T-helper 9 cell (primary cell): ENCODE results near the gene GLDC.

Experiments used
- DNase-seq: peaks from one replicate; pipeline ENCODE4 v3.0.0-alpha.2; 2020

GLDC gene

DNA sequence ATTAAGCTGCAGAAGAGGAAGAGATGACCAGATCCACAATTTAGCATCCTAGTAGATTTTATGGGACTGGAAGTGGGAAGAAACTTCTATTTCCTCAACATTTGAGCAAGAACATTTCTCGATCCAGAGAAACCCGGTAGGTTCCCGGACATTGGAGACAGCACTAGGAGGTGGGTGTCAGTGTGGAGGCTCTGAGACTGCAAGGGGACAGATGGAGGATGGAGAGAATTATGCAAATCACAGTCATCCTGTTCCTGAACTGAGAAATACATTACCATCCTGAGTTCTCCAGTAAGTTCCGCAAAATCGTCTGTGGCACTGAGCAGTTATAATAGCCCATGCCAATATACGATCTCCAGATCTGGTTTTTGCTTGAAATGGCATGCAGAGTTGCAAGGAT, 25.6 kb downstream of the GLDC start:
- DNase-seq: no peak

DNA sequence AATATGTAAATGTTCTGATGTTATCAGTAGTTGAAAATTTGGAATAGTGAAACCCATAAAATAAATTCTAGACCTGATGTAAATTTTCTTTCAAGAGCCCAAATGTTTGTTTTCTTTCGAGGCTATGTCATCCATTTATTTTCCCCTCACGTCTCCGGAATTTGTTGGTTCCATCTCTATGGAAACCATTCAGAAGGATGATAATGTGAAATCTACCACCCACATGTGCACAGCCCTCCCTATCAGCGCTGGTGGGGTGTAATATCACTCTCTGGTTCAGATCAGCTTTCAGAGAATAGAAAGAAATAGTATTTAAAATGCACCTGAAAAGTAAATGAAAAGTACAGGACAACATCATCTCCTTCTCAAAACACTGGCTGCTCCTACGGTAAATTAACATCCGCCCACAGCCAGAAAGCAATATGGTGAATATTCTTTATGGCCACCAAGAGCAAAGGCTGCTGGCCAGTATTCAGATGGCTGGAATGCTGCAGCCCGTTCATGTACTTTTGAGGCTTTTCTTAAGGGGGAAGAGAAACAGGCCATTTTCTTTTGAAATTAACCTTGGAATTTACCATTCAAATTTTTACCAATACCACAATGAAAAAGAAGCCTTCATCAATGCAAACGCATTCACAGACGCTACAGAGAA, 28.5 kb downstream of the GLDC start:
- no peak for DNase-seq

DNA sequence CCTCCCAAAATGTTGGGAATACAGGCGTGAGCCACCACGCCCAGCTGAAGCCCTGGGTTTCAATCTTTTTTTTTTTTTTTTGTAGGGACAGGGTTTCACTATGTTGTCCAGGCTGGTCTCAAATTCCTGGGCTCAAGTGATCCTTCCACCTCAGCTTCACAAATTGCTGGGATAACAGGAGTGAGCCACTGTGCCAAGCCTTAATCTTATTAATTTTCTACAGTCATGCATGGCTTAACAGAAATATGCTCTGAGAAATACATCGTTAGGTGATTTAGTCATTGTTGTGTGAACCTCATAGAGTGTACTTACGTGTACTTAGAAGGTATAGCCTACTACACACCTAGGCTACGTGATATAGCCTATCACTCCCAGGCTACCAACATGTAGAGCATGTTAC, 31.0 kb downstream of the GLDC start:
- no peak for DNase-seq

GRCh38 chr9:6611865-6612264, 33.7 kb downstream of the GLDC start:
- DNase-seq: no peak

DNA sequence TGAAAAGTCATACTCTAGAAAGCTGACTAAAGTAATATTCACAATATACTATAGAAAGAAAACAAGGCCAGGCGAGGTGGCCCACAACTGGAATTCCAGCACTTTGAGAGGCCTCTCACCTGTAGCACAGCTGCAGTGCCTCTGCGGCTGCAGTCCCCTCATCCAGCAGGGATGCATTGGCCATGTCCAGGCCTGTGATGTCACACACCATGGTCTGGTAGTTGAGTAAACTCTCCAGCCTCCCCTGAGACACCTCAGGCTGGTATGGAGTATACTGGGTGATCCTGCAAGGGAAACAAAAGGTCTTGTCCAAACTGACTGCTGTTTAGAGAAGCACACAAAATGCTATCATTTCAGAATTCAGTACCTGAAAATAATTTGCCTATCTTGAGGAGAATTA, 35.5 kb downstream of the GLDC start:
- no peak for DNase-seq

DNA sequence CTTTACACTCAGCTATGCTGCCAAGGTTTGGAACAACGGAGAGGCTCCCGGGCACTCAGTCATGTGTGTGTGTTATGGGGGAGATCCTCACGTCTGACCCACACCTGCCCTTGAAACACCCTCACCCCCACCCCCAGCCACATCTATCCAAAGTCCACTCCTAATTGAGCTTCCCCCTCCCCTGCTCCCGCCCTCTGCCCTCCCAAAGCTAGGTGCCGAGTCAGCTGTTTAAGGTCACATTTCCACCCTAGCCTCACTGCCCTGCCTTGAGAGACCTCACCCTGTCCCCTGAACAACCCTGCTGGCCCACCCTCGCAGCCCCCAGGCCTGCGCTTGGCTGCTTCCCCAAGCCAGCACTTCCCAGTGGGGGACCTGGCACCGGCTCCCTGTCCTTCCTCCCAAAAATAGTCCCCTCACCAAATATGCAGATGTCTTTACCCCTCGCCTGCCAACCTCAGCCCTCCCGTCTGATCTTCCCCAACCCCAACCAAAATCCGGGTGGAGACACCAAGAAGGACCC, 36.0 kb downstream of the GLDC start:
- DNase-seq: no peak

DNA sequence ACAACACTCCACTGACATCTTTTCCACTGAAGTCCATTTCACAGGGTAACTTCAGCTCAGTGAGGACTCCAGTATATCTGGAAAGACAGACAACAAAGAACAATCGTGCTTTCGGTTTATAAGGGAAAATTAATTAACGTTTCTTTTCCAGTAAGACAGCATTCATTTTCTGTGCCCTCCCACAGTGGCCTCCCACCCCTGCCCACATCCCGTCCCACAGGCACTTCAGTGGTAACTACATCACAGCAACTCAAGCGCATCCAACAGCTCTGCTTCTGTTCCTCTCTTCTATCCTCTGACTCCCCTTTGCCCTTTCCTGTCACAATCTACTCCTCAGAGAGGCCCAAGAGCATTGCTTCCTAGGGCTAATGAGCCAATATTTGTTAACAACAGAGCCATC, 40.3 kb downstream of the GLDC start:
- no peak for DNase-seq

DNA sequence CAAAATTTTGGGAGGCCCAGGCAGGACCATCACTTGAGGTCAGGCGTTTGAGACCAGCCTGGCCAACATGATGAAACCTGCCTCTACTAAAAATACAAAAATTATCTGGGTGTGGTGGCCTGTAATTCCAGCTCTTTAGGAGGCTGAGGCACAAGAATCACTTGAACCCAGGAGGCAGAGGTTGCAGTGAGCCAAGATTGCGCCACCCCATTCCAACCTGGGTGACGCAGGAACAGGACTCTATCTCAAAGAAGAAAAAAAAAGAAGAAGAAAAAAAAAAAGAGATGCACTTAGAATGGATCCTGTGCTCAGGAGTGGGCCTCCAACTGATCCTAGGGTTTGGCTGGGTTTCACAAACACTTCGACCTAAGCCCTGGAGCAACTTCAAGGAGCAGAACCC, 45.1 kb downstream of the GLDC start:
- DNase-seq: no peak

GRCh38 chr9:6600006-6600405, 45.5 kb downstream of the GLDC start:
- DNase-seq: no peak

GRCh38 chr9:6598249-6598725, 47.2 kb downstream of the GLDC start:
- no peak for DNase-seq

GRCh38 chr9:6592791-6593190, 52.7 kb downstream of the GLDC start:
- no peak for DNase-seq

DNA sequence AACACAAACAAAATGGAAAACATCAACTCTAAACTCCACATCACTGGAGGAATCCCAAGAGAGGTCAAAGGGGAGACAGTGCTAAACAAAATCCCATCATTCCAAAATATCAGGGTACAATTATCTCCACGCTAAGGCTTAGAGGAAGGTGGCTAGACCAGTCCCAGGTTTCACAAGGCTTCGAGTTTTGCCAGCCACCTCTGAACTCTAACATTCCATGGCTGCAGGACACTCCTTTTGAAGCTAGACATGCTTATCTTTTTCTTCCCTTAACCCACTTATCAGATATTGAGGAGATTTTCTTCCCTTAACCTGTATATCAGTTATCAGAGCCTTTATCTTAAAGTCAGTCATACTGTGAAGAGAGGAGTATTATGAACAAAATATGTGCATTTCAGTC, 53.3 kb downstream of the GLDC start:
- no peak for DNase-seq

GRCh38 chr9:6590772-6591384, 54.7 kb downstream of the GLDC start:
- DNase-seq: no peak

- DNase-seq: no peak
These were observed 55.2 kb downstream of the GLDC start for GRCh38 chr9:6590334-6590733.

DNA sequence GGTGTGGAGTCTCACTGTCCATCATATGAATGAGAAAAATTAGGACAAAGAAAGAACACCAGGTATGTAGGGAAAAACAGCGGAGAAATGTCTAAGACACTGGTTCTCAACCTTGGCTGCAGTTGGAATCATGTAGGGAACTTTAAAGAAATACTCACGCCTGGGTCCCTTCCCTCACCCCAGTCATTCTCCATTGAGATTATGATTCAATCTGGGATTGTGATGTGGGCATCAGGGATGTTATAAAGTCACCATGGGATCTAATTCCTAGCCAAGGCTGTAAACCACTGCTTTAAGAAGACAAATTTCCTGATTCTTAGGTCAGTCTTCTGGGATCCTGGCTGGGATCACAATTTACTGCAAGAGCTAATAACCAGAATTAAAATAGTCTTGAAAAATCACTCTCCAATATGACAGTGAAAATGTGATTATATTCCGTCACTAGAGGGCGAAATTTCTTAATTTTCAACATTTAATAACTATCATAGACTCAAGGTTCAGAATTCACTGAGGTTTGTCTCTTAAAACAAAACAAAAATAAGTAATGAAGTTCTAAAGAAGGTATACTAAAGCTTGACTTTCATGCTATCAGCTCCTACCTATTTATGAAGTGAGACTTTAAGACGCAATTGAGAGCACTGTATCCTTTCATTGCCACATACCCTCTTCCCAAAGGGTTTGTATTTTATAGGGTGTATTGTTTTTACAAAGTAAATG, 60.5 kb downstream of the GLDC start:
- DNase-seq: no peak

- no peak for DNase-seq
These were observed 64.3 kb downstream of the GLDC start for GRCh38 chr9:6581253-6581652.

DNA sequence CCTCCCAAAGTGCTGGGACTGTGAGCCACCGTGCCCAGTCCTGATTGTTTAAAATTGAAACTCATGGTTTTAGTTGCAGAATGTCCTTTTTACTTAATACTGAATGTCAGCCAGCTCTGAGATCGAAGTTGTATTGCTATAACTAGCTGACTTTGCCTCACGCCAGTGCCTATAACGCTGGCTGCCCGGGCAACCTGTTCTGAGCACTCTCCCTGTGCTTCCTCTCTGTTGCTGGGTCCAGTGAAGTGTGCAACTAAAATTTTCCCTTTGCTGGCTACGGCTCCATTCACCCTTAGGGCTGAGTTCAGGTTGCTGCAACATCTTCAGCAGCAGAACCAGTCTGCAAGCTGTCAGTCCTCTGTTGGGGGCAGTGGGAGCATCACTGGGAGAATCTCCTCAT, 65.9 kb downstream of the GLDC start:
- DNase-seq: no peak

GRCh38 chr9:6576987-6577386, 68.5 kb downstream of the GLDC start:
- DNase-seq: no peak

GRCh38 chr9:6575324-6576034, 70.0 kb downstream of the GLDC start:
- no peak for DNase-seq

- DNase-seq: no peak
These were observed 78.4 kb downstream of the GLDC start for GRCh38 chr9:6567140-6567591.

GRCh38 chr9:6566409-6567139, 79.0 kb downstream of the GLDC start:
- DNase-seq: no peak

DNA sequence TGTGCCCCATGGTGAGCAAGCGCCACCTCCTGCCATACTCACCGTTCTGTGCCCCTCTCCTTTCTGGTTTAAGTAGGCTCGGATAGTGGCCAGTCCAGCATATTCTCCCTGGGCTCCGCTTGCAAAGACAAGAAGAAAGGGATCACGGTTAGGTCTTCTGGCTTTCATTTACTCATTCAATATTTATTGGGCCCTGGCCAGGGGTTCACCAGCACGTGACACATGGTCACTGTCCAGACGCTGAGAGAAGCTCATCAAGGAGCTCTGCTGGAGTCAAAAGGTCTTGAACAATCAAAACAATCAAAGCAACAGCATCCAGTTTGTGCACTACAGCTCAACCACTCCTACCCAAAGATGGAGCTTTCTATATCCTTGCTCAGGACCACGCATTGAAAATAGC, 80.2 kb downstream of the GLDC start:
- no peak for DNase-seq

- DNase-seq: no peak
These were observed 80.7 kb downstream of the GLDC start for GRCh38 chr9:6564868-6565267.
